Ishikawa (cell line): ENCODE measurements around the gene F12.

Experiments used
- CEBPB ChIP-seq: IDR thresholded peaks from 2 replicates; pipeline ENCODE4 v1.6.1; 2012
- CREB1 ChIP-seq: IDR thresholded peaks from 2 replicates; pipeline ENCODE4 v1.6.1; 2012; ENCODE audit warnings: low read depth
- EGR1 ChIP-seq: IDR thresholded peaks from 2 replicates; pipeline ENCODE4 v1.6.1; 2012
- EP300 ChIP-seq: IDR thresholded peaks from 2 replicates; pipeline ENCODE4 v1.6.1; 2012; ENCODE audit warnings: borderline replicate concordance
- FOXM1 ChIP-seq: IDR thresholded peaks from 2 replicates; pipeline ENCODE4 v1.6.1; 2012; ENCODE audit warnings: low read depth, borderline replicate concordance
- NFIC ChIP-seq: IDR thresholded peaks from 2 replicates; pipeline ENCODE4 v1.6.1; 2012
- RAD21 ChIP-seq: IDR thresholded peaks from 2 replicates; pipeline ENCODE4 v1.6.1; 2012; ENCODE audit warnings: low read depth
- TAF1 ChIP-seq: IDR thresholded peaks from 2 replicates; pipeline ENCODE4 v1.6.1; 2012; ENCODE audit warnings: low read depth, mild to moderate bottlenecking
- TCF12 ChIP-seq: IDR thresholded peaks from 2 replicates; pipeline ENCODE4 v1.6.1; 2012; ENCODE audit warnings: low read depth
- TEAD4 ChIP-seq: IDR thresholded peaks from 2 replicates; pipeline ENCODE4 v1.6.1; 2012
- YY1 ChIP-seq: IDR thresholded peaks from 2 replicates; pipeline ENCODE4 v1.6.1; 2012; ENCODE audit warnings: low read depth
- ZBTB7A ChIP-seq: IDR thresholded peaks from 2 replicates; pipeline ENCODE4 v1.6.1; 2012; ENCODE audit warnings: low read depth
- TF ChIP-seq, protein P1 (sequence below): IDR thresholded peaks from 2 replicates; pipeline ENCODE4 v1.6.1; 2012
- TF ChIP-seq, protein P2 (sequence below): IDR thresholded peaks from 2 replicates; pipeline ENCODE4 v1.6.1; 2012; ENCODE audit warnings: low read depth, mild to moderate bottlenecking
- TF ChIP-seq, protein P3 (sequence below): IDR thresholded peaks from 2 replicates; pipeline ENCODE4 v1.6.1; 2012

F12 gene

DNA sequence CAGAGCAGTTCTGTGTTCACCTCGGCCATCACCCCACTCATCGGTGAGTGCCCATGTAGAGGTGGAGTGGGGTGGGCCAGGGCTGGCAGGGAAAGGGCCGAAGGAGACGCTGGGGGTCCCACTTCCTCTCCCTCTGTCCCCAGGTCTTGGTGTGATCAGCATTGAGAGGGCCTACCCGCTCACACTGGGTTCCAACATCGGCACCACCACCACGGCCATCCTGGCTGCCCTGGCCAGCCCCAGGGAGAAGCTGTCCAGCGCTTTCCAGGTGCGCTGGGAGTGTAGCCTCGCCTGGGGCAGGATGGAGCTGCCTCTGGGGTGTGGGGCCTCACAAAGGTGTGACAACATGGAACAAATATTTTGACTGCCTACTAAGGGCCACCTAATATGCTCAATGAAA, 12.6 kb downstream of the F12 start:
- no peak for TF ChIP-seq RAD21
- TF ChIP-seq, protein P1, sequence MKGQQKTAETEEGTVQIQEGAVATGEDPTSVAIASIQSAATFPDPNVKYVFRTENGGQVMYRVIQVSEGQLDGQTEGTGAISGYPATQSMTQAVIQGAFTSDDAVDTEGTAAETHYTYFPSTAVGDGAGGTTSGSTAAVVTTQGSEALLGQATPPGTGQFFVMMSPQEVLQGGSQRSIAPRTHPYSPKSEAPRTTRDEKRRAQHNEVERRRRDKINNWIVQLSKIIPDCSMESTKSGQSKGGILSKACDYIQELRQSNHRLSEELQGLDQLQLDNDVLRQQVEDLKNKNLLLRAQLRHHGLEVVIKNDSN = no peak
- TF ChIP-seq EP300 = no peak
- no peak for TF ChIP-seq TEAD4
- TF ChIP-seq CEBPB = no peak
- no peak for TF ChIP-seq NFIC
- TF ChIP-seq EGR1 = no peak
- no peak for TF ChIP-seq FOXM1
- no peak for TF ChIP-seq ZBTB7A
- no peak for TF ChIP-seq YY1
- TF ChIP-seq CREB1 = no peak
- TF ChIP-seq TCF12 = no peak
- TF ChIP-seq, protein P2, sequence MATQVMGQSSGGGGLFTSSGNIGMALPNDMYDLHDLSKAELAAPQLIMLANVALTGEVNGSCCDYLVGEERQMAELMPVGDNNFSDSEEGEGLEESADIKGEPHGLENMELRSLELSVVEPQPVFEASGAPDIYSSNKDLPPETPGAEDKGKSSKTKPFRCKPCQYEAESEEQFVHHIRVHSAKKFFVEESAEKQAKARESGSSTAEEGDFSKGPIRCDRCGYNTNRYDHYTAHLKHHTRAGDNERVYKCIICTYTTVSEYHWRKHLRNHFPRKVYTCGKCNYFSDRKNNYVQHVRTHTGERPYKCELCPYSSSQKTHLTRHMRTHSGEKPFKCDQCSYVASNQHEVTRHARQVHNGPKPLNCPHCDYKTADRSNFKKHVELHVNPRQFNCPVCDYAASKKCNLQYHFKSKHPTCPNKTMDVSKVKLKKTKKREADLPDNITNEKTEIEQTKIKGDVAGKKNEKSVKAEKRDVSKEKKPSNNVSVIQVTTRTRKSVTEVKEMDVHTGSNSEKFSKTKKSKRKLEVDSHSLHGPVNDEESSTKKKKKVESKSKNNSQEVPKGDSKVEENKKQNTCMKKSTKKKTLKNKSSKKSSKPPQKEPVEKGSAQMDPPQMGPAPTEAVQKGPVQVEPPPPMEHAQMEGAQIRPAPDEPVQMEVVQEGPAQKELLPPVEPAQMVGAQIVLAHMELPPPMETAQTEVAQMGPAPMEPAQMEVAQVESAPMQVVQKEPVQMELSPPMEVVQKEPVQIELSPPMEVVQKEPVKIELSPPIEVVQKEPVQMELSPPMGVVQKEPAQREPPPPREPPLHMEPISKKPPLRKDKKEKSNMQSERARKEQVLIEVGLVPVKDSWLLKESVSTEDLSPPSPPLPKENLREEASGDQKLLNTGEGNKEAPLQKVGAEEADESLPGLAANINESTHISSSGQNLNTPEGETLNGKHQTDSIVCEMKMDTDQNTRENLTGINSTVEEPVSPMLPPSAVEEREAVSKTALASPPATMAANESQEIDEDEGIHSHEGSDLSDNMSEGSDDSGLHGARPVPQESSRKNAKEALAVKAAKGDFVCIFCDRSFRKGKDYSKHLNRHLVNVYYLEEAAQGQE = no peak

DNA sequence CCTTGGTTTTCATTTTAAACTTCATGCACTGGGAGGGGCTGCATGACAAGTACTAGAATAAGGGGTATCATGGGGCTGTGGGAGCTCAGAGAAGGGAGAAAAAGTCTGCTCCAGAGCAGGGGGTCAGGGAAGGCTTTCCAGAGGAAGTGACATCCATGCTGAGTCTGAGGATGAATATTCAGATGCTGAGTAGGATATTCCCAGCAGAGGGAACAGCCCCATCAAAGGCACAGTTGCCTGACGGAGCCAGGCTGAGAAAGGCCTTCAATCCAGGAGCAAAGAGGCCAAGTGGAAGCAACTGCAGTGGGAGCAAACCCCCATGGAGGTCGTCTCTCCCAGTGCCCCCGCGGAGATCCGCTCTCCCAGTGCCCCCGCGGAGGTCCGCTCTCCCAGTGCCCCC, 13.3 kb downstream of the F12 start:
- TF ChIP-seq TAF1 = no peak
- TF ChIP-seq FOXM1 = no peak
- no peak for TF ChIP-seq TEAD4
- TF ChIP-seq EGR1 = no peak
- TF ChIP-seq ZBTB7A = no peak
- TF ChIP-seq CEBPB = no peak
- TF ChIP-seq RAD21 = no peak
- TF ChIP-seq, protein P3, sequence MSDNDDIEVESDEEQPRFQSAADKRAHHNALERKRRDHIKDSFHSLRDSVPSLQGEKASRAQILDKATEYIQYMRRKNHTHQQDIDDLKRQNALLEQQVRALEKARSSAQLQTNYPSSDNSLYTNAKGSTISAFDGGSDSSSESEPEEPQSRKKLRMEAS = no peak
- TF ChIP-seq TCF12 = no peak

DNA sequence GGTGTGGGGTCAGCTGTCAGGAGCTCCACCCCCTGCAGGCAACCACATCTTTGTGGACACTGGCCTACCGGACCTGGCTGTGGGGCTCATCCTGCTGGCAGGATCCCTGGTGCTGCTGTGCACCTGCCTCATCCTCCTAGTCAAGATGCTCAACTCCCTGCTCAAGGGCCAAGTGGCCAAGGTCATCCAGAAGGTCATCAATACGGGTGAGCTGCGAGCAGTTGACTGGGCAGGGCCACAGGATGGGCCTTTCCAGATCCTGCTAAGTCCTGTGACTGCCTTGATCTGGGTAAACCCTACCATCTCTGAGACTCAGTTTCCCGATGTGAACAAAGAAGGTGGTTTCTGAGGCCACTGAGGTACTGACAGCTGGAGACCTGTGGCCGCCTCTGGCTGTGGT, 15.4 kb downstream of the F12 start:
- TF ChIP-seq, protein P1 = no peak
- TF ChIP-seq, protein P2 = no peak
- TF ChIP-seq, protein P3 = no peak
- no peak for TF ChIP-seq TCF12
- TF ChIP-seq EP300 = no peak
- TF ChIP-seq TAF1 = no peak
- no peak for TF ChIP-seq CEBPB
- TF ChIP-seq CREB1 = no peak
- TF ChIP-seq TEAD4 = no peak
- no peak for TF ChIP-seq RAD21
- no peak for TF ChIP-seq ZBTB7A
- TF ChIP-seq FOXM1 = no peak
- TF ChIP-seq YY1 = no peak

DNA sequence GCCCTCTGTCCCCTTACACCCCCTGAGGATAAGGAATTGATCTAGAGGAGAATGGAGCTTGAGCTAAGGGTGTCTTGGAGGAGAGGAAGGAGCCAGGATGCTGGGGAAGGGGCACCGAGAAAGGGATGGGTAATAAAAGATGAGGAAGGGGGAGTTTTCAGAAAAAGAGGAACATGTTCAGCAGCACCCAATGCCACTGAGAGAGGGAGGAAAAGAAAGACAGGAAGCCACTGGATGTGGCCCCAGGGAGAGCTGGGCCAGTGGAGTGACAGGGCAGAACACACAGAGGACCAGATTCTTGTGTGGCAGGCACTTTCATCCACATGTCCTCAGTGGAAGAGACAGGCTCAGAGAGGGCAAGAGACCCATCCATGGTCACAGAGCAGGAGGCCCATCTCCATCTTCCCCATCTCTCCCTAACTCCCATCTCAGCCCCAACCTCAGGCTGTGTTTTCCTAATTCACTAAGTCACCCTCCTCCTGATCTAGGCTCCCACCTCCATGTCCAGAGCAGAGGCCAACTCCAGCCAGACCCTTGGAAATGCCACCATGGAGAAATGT, 16.1 kb downstream of the F12 start:
- no peak for TF ChIP-seq YY1
- TF ChIP-seq FOXM1 = no peak
- TF ChIP-seq RAD21 = no peak
- TF ChIP-seq TCF12 = no peak
- TF ChIP-seq, protein P3 = no peak

DNA sequence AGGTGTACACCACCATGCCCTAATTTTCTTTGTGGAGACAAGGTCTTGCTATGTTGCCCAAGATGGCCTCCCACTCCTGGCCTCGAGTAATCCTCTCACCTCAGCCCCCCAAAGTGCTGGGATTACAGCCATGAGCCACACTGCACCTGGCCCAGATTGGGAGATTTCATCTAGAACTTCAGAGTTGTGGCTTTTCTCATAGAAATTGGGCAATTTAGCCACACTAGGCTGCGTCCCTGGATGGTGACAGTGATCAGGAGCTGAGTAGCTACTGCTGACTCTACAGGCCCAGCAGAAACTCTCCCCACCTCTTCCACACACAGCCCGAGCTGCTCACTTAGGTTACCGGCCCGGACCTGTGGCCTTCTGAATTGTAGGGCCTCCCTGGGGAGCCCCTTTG, 16.6 kb downstream of the F12 start:
- TF ChIP-seq EP300 (no peak), TAF1 (no peak), CEBPB (no peak), RAD21 (no peak), FOXM1 (no peak), EGR1 (no peak), YY1 (no peak), NFIC (no peak), CREB1 (no peak), ZBTB7A (no peak), TEAD4 (no peak)
- TF ChIP-seq, protein P2 = no peak
- TF ChIP-seq, protein P3 = no peak
- TF ChIP-seq, protein P1 = no peak
